Adipose tissue (tissue), 3 donors: ENCODE measurements around the gene AP3S2. TPM values are rescaled to one million over a fixed set of nuclear protein-coding genes. Genes with fewer than 3 reads are reported as not detected.

Experiments used
- H3K27ac ChIP-seq: one replicate; pipeline ENCODE4 v1.5.1; 2013; ENCODE audit warnings: low read depth, low read length
- WGBS, 3 donors: extraction: QIAGEN DNeasy Blood & Tissue Kit; methylation state at CpG; one replicate each; pipeline ENCODE4 v1.1.7; 2013; 5-methylcytosine and 5-hydroxymethylcytosine counted together
- polyA plus RNA-seq, 3 donors: library from polyadenylated mRNA; stranded (reverse); fragments of 200-250 nt; gene quantifications; one replicate each; pipeline ENCODE4 v1.2.3, GENCODE V29; 2013
- donor health status: healthy with polysubstance abuse.
- donor health status: Bipolar disorder and iron deficiency.
- donor health status: healthy.

Gene AP3S2
- polyA plus RNA-seq, 3 donors = 14.2 to 34.0 (median 29.2) TPM

DNA sequence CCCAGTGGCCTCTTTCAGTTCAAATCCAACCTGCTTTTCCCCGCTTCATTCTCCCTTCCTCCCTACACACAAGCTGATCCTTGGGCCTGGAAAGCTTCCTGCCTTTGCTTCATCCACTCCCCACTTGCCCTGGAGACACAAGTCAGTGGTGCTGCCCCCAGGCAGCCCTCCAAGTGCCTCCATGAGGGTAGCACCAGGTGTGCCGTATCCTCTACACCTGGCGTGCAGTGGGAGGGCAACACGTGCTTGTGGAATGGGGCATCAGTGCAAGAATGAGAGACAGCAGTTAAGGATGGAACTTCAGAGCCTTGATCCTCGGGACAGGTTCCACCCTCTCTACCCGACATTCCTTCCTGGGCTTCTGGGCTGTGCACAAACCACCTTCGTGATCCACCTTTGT lies 83.0 kb downstream of the AP3S2 start:
- no peak overlapping the region for H3K27ac ChIP-seq
- 92 to 95% (median 94%) methylated on average over 7 of the region's 7 CpGs for WGBS, 3 donors

DNA sequence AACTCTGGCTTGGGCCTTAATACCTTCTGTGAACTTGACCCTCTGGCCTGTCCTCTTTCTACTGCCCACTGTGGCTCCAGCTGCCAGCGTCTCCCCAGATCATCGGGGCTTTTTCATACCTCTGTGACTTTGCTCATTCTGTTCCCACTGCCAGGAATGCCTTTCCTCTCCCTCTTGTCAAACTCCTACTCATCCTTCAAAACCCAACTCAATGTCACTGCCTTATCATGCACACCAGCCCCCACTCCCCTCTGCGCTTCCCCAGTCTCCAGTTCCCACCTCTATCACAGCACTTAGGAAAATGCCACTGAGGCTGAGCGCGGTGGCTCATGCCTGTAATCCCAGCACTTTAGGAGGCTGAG lies 84.0 kb downstream of the AP3S2 start:
- 97 to 100% (median 98%) methylated on average over 5 of the region's 5 CpGs for WGBS, 3 donors
- H3K27ac ChIP-seq = no peak overlapping the region

DNA sequence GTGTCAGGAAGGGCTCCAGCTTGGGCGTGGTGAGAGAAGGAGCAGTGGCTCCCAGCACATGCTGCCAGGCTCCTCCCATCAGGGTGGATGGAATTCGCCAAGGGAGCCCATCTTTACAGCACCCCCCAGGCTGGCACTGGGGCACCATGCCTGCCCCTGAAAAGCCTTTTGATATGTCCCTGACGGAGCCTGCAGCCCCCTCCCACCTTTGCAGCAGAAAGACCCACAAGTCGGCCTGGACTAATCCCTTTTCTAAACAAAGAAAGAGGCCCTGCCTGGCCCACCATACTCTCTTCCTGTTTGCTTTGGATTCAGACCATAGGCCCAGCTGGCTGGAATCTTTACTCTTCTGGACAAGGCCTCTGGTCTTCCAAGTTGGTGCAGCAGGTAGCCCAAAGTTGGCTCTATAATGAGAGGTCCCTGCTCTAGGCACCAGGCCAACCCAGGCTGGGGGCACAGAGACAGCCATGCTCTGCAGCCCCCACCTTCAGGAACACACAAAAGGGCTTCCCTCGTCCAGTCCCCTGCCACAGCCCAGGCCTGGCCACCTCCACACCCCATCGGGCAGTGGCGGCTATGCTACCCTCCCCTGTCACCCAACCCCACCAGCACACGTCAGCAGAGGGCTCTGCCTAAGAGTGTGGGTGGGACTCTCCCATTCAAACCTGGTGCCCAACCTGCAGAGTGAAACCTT lies 84.6 kb downstream of the AP3S2 start:
- no peak overlapping the region for H3K27ac ChIP-seq
- WGBS, 3 donors = 51 to 84% (median 80%) methylated on average over 8 of the region's 8 CpGs

DNA sequence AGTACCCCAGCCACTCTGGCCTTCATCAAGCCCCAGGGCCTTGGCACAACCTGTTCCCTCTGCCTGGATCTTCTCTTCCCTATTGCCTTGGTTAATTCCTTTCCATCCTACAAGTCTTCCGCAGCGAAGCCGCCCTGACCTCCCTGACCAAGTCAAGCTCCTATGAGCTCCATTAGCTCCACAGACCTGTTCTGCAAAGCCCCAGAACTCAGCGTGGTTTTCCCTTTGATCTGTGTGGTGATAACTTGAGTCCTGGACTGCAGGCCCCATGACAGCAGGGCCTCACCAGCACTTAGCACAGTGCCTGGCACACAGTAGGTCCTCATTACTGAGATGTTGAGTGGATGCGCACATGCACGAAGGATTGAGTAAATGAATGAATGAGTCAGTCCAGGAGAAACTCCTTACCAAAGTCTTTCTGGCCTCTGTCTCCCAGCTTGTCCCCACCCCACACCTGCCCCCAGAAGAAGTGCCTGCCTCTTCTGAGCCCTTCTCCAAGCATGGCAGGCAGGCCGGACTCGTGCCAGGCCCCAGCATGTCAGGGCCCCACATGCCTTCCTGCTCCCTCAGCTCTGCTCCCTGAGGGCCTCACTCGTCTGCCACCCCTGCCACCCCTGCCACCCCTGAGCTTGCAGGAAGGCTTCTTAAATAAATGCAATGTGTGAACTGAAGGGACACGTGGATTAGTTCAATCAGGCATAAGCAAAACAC lies 85.5 kb downstream of the AP3S2 start:
- 75 to 91% (median 89%) methylated on average over 10 of the region's 10 CpGs for WGBS, 3 donors
- no peak overlapping the region for H3K27ac ChIP-seq

DNA sequence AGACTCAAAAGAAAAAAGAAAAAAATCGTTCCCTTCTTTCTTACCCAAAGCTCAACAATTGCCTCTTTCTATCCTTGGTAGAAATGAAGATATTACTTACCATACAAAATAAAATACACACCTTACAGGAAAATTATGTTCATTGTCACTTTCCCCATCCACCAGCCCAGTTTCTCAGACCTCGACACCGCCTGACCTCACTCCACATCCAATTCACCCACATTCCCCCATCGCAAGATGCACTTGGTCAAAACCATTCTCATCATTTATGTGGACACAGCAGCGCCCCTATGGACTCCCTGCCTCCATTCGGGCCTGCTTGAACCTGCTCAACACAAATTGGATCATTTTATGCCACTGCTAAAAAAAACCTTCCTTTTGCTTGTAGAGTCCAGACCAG lies 86.1 kb downstream of the AP3S2 start:
- no peak overlapping the region for H3K27ac ChIP-seq
- WGBS, 3 donors = 93 to 94% (median 93%) methylated on average over 6 of the region's 6 CpGs

DNA sequence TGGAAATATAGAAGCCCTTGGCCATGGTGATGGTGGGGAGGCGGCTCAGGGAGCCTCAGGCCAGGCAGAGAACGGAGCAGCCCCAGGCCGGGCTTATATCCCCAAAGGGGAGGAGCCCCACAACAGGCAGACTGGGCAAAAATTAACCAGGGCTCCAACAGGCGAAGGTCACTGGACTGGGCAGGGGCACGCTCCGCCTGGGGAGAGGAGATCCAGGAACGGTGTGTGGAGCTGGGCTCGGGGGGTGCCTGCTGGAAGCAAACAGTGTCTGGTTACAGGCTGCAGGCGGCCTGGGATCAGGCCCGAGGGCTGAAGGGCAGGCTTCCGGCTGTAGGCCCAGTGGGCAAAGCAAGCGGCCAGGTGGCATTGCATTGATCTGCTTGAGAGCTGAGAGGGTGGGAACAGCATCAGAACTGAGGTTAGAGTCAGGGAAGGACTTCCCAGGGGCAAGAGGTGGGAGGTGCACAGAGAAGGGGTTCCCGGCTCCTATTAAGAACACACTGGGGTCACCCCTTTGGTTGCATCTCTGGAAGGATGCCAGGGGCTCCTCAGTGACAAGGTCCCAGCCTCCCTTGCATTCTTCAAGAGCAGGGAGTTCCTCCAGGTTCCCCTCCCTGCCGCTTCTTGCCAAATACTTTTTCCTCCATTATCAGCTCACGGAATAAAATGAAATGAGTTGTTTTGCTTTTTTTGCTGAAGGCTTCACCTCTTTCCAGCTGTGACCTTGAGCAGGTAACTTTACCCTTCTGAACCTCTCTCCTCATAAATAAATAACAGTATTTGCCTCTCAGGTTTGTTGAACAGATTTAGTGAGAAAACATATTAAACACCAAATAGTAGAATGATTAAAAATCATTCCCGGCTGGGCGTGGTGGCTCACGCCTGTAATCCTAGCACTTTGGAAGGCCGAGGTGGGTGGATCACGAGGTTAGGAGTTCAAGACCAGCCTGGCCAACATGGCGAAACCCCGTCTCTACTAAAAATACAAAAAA lies 86.9 kb downstream of the AP3S2 start:
- WGBS, 3 donors = 34 to 81% (median 80%) methylated on average over 22 of the region's 22 CpGs
- no peak overlapping the region for H3K27ac ChIP-seq

DNA sequence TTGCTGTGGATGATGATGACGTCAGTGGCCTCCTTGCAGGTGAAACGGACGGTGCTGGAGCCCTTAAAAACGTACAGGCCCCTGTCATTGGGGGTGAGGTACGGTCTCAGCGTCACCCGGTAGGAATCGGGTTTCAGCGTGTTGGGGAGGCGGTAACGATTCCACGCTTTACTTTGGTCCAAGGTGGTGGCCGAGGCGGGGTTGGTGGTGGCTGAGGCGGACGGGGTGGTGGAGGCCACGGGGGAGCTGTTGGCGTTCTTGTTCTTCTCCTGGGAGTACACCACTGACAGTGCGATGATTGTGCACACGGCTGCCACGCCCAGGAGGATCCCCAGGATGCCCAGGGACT lies 87.6 kb downstream of the AP3S2 start:
- 32 to 91% (median 88%) methylated on average over 21 of the region's 21 CpGs for WGBS, 3 donors
- no peak overlapping the region for H3K27ac ChIP-seq

DNA sequence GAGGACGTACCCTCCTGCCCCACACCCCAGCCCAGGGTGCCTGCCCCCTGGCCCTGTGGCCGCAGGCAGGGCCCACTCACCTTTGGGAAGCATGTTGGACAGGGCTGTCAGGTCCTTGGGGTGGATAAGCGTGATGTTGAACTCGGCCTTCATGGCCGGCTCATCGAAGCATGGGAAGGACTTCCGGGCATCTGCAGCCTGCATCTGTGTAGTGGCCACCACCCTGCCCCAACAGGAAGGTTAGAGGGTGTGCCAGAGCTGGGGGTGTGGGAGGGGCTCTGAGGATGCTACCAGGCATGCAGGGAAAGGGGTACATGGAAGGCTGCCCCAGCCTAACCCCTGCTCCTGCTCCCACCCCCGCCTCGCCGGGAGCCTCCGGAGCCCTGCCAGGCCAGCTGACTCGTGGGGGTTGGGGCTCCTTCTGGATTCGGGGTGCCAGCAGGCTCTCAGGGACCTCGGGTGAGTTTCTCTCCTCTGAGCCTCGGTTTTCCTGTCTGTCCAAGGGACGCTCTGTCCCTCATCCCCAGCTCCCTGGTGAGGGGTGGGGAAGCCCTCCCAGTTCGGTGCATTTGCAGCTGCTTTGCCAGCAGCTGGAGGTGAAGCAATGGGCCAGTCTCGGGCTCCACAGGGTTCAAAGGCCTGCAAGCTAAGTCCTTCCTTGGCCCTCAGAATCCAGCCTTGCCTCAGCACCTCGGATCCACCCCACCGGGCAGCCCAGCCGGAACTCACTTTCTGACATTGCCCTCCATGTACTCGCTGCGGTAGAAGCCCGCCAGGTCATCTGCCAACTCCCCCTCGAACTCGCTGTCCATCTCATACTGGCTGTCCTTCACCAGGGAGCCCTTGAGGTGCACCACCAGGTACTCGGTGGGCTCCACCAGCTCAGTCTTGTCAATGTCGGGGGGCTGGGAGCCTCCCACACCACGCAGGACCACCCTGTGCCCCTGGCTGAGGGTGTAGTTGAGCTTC lies 88.3 kb downstream of the AP3S2 start:
- 42 to 91% (median 88%) methylated on average over 29 of the region's 29 CpGs for WGBS, 3 donors

DNA sequence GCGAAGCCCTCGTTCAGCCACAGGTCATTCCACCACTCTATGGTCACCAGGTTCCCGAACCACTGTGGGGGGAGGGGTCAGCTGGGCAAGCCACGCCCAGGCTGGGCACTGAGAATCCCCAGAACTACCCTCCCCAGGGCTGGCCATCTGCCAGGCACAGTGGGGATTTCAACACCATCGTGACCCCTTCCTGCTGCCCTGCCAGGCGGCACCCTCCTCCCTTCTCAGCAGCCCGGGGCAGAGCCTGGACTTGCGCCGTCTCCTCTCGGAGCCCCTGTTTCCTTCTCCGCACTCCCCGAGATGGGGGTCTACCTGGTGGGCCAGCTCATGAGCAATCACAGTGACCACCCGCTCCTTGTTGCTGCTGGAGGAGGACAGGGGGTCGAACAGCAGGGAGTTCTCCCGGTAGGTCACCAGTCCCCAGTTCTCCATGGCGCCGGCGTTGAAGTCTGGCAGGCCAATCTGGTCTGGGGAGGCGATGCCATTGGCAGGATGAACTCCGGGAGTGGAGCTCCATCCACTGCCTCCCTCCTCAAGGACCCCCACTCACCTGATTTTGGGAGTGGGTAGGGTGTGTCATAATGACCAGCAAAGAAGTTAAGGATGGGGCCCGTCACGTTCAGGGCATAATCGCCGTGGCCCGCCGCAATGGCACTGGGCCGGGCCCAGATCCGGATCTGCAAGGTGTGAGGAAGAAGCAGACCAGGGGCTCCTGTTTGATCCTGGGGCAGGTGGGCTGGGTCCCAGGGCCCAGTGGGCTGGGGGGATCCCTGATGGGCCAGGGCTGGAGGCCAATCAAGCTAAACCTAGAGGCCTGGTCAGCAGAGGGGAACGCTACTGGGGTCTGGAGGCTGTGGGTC lies 89.6 kb downstream of the AP3S2 start:
- WGBS, 3 donors = 52 to 88% (median 83%) methylated on average over 29 of the region's 29 CpGs
- H3K27ac ChIP-seq = no peak overlapping the region

More for the DNA sequence above, 88.3 kb downstream of the AP3S2 start:
- no peak overlapping the region for H3K27ac ChIP-seq

DNA sequence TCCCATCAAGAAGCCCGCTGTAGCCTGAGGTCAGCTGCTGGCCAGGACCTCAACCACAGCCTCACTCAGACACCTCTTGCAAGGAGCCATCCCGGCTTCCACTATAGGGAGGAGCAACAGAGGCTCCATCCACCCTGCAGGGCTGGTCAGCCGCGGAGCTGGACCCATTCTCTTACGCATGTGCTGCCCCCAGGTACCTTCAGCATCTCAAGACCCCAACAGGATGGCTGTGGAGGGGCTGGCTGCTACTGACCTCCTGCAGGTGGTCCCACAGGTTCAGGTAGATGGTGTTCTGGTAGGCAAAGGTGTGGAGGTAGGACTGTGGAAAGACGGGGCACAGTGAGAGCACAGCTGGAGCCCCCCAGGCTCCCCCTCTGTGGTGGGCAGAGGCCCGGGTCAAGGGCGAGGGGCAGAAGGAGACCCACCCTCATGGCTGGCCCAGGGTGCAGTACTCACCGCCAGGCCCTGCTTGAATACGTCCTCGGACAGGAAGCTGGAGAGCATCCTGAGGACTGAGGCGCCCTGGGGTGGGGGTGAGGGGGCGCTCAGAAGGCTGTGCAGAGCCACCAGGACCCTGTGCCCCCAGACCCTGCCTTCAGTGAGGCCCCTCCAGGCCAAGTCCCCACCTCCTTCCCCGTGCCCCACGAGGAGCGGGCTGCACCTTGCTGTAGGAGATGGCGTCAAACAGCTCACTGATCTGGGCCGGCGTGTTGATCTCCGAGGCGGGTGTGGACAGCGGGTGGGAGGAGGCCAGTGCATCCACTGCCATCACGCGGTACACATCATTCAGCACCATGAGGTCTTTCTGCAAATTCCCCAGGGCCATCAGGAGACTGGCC lies 90.6 kb downstream of the AP3S2 start:
- no peak overlapping the region for H3K27ac ChIP-seq
- WGBS, 3 donors = 56 to 94% (median 89%) methylated on average over 23 to 24 of the region's 24 CpGs

DNA sequence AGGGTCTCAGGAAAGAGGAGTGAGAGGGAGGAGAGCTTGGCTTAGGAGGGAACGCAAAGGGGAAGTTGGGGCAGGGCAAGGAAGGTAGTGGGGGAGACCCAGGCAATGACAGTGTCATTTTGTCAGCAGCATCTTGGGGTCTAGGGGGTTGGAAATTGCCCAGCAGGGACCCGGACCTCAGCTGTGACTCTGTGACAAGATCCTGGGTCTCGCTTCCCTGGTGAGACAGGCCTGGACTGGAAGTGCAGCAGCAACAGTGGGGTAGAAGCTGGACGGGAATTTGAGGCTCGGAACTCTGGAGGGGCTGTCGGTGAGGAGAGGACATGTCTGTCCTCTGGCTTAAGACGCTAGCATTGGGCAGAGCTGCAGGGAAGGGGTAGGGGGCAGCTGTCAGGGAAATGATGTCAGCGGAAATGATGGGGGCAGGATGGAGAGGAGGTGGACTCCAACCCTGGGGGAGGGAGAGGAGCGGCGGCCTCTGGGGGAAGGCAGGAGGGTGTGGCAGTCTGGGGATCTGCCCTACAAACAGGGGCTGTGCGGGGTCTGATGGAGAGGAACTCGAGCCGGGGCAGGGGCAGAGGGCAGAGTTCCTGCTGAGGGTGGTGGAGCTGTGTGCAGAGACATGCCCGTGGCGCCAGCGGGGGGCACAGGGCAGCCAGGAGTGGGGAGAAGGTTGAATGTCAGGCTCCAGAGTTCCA lies 91.4 kb downstream of the AP3S2 start:
- H3K27ac ChIP-seq = no peak overlapping the region
- 49 to 73% (median 62%) methylated on average over 16 of the region's 16 CpGs for WGBS, 3 donors

DNA sequence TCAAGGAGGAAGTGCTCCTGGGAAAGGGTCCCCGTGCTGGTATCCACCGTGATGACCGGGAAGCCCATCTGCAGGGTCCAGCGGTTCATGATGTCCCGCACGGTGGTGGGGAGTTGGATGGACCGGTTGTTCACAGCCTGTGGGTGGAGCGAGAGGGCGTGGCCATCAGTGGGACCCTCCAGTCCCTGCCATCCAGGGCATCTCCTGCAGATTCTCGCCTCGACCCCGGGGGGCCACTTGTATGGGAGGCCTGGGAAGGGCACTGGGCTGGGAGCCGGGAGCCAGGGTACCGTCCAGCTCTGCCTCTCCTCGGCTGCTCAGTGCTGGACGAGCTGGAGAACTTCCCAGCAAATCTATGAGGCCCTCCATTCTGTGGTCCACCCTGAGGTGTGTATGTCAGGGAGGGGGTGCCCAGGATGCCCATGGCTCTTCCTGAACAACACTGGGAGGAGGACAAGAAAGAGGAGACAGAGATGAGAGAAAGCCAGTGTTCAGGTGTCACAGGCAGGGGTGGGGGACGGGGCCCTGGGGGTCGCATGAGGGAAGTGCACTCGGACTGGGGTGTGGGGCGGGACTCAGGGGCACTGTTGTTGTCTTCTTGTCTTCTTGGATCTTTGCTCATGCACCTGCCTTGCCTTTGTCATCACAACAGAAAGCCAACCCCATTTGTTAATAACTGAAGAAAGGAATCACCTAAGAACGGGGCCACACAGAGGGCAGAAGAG lies 92.2 kb downstream of the AP3S2 start:
- 82 to 94% (median 90%) methylated on average over 20 to 21 of the region's 21 CpGs for WGBS, 3 donors

DNA sequence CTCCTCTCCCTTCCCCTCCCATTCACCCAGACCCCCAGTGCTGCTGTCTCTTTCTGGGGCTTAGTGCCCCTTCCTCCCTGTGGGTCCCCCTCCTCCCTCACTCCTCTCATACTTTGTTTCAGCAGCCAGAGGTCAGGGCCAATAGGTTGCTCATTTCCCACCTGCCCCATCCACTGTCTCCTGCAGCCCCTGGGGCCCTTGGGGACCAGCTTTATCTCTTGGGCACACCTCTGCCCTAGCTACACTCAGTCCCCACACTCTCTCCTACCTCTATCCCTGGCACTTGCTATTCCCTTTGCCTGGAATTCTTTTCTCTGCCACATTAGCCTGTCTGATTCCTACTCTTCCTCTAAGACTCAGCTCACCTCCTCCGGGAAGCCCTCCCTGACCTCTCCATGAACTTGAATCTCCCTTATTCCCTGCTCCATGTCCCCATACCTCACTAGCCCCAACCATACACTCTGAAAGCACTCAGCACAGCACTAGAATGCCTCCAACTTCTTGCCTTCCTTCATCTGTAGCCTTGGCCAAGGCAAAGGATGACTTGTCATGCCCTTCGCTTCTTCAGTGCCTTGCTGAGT lies 93.8 kb downstream of the AP3S2 start:
- WGBS, 3 donors = 90 to 93% (median 92%) methylated on average over 2 of the region's 2 CpGs
- H3K27ac ChIP-seq = no peak overlapping the region

More for the DNA sequence above, 92.2 kb downstream of the AP3S2 start:
- no peak overlapping the region for H3K27ac ChIP-seq

DNA sequence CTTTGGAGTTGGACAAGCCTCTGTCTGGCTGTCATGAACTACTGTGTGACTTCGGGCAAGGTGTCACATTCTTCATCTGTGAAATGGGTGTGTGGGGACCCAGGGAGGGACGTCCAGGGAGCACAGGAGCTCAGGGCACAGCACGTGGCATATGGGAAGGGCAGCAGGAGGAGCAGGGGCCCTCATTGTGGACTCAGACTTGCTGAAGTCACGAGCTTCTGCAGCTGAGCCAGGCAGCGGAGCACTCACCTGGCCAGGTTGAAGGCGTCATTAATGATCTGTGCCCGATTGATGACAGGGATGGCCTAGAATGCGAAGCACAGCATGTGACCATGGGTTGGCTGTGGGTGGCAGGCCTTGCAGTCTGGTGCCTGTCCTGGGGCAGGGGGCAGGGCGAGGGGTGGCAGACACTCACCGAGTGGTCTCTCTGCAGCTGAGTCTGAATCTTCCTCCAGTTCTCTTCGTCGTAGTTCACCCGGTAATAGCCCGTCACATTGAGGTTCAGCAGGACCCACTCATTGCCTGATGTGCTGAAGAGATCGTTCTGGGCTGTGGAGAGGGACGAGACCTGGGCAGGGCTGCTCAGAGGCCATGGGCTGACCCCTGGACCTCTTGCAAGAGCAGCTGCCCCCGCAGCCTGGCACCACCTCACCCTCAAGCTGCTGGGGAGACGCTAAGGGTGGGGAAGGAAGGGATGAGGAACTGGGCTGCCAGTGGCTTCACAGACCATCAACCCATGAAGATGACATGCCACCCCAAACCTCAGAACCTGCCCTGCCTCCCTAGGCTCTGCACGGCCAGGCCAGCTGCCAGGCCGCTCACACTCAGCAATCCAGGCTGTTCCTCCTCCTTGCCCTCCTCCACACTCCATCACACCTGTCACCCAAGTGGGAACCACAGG lies 94.5 kb downstream of the AP3S2 start:
- 72 to 86% (median 83%) methylated on average over 20 of the region's 20 CpGs for WGBS, 3 donors

More for the DNA sequence above, 94.5 kb downstream of the AP3S2 start:
- H3K27ac ChIP-seq = no peak overlapping the region
